Smooth muscle cell (in vitro differentiated cells): ENCODE results near the gene MDP1. TPM values are rescaled to one million over a fixed set of nuclear protein-coding genes. Genes with fewer than 3 reads are reported as not detected.

ENCODE experiments used
- DNase-seq: peaks from one replicate; lab custom pipeline; 2025; ENCODE audit not compliant: unreplicated experiment; lab: John Stamatoyannopoulos, UW
- H2AFZ ChIP-seq: fragments of 200-600 bp; sonication (generic); 2 replicates; pipeline ENCODE4 v1.6.0; 2016; ENCODE audit warnings: antibody characterized with exemption, low read depth, mild to moderate bottlenecking
- H3F3A ChIP-seq: fragments of 200-600 bp; sonication (generic); 2 replicates; pipeline ENCODE4 v1.6.0; 2017; ENCODE audit warnings: antibody characterized with exemption, low read depth
- H3K27ac ChIP-seq: fragments of 200-600 bp; sonication (generic); 2 replicates; pipeline ENCODE4 v1.5.1; 2016; ENCODE audit warnings: low read depth, mild to moderate bottlenecking
- H3K27me3 ChIP-seq: fragments of 200-600 bp; sonication (generic); 2 replicates; pipeline ENCODE4 v1.6.1; 2016; ENCODE audit warnings: low read depth, mild to moderate bottlenecking
- H3K36me3 ChIP-seq: fragments of 200-600 bp; sonication (generic); 2 replicates; pipeline ENCODE4 v1.5.1; 2016; ENCODE audit warnings: low read depth
- H3K4me1 ChIP-seq: fragments of 200-600 bp; sonication (generic); 2 replicates; pipeline ENCODE4 v1.5.1; 2016; ENCODE audit warnings: low read depth
- H3K4me2 ChIP-seq: fragments of 200-600 bp; sonication (generic); 2 replicates; pipeline ENCODE4 v1.6.0; 2016; ENCODE audit warnings: mild to moderate bottlenecking
- H3K4me3 ChIP-seq: fragments of 200-600 bp; sonication (generic); 2 replicates; pipeline ENCODE4 v1.5.1; 2016; ENCODE audit warnings: mild to moderate bottlenecking
- H3K79me2 ChIP-seq: fragments of 200-600 bp; sonication (generic); 2 replicates; pipeline ENCODE4 v1.6.0; 2016; ENCODE audit warnings: low read depth, mild to moderate bottlenecking
- H3K9ac ChIP-seq: fragments of 200-600 bp; sonication (generic); 2 replicates; pipeline ENCODE4 v1.6.0; 2016; ENCODE audit warnings: low read depth
- H3K9me3 ChIP-seq: fragments of 200-600 bp; sonication (generic); replicated peaks from 2 replicates; pipeline ENCODE4 v1.5.1; 2016; ENCODE audit warnings: low read depth
- H4K20me1 ChIP-seq: fragments of 200-600 bp; sonication (generic); 2 replicates; pipeline ENCODE4 v1.6.0; 2016; ENCODE audit warnings: low read depth
- CTCF ChIP-seq: fragments of 200-600 bp; sonication (generic); IDR thresholded peaks from 2 replicates; pipeline ENCODE4 v1.5.1; 2017; ENCODE audit warnings: borderline replicate concordance, mild to moderate bottlenecking, antibody characterized with exemption; ENCODE audit not compliant: insufficient read depth, poor library complexity, severe bottlenecking
- WGBS: methylation state at CpG from one replicate; pipeline ENCODE4 v1.1.7; 2016; ENCODE audit warnings: low lambda C conversion rate; 5-methylcytosine and 5-hydroxymethylcytosine counted together
- polyA plus RNA-seq: library from polyadenylated mRNA; unstranded; fragments of >200 nt; fragmentation: Nextera tagmentation; extraction: Ambion mirVana; gene quantifications from 2 replicates; pipeline ENCODE4 v1.2.1, GENCODE V29; 2016
- total RNA-seq: library from RNA; depleted of rRNA; stranded (reverse); fragments of >200 nt; gene quantifications from 2 replicates; pipeline ENCODE4 v1.2.3, GENCODE V29; 2014

MDP1 gene
- total and polyA plus RNA-seq, 2 experiments from 2014 or later = 31.0 to 42.3 TPM

GRCh38 chr14:24260780-24261157 lies 44.9 kb upstream of the MDP1 start:
- Histone ChIP-seq H3K4me1 (no peaks in the 10 kb centered on the region), H3K4me3 (no peak overlapping the region), H4K20me1 (no peaks in the 10 kb centered on the region), H3K4me2 (no peak overlapping the region), H2AFZ (no peak overlapping the region), H3K9me3 (no peaks in the 10 kb centered on the region), H3K79me2 (no peaks in the 10 kb centered on the region), H3F3A (no peaks in the 10 kb centered on the region), H3K27ac (no peak overlapping the region), H3K36me3 (no peaks in the 10 kb centered on the region), H3K27me3 (no peaks in the 10 kb centered on the region), H3K9ac (no peak overlapping the region)
- TF ChIP-seq CTCF = no peak
- 80% methylated on average over 4 of the region's 4 CpGs for WGBS
- no peak for DNase-seq

- Histone ChIP-seq H4K20me1 (no peaks in the 10 kb centered on the region), H3K4me1 (no peaks in the 10 kb centered on the region), H3F3A (no peaks in the 10 kb centered on the region), H3K4me3 (no peak overlapping the region), H3K9me3 (no peaks in the 10 kb centered on the region), H3K9ac (no peak overlapping the region), H3K27me3 (no peaks in the 10 kb centered on the region), H3K36me3 (no peaks in the 10 kb centered on the region), H3K4me2 (no peak overlapping the region), H3K79me2 (no peaks in the 10 kb centered on the region), H2AFZ (no peak overlapping the region), H3K27ac (no peak overlapping the region)
- no peak for DNase-seq
- WGBS = 90% methylated on average over 16 of the region's 16 CpGs
- TF ChIP-seq CTCF = no peak
Measured at GRCh38 chr14:24260026-24260779, 44.3 kb upstream of the MDP1 start.

DNA sequence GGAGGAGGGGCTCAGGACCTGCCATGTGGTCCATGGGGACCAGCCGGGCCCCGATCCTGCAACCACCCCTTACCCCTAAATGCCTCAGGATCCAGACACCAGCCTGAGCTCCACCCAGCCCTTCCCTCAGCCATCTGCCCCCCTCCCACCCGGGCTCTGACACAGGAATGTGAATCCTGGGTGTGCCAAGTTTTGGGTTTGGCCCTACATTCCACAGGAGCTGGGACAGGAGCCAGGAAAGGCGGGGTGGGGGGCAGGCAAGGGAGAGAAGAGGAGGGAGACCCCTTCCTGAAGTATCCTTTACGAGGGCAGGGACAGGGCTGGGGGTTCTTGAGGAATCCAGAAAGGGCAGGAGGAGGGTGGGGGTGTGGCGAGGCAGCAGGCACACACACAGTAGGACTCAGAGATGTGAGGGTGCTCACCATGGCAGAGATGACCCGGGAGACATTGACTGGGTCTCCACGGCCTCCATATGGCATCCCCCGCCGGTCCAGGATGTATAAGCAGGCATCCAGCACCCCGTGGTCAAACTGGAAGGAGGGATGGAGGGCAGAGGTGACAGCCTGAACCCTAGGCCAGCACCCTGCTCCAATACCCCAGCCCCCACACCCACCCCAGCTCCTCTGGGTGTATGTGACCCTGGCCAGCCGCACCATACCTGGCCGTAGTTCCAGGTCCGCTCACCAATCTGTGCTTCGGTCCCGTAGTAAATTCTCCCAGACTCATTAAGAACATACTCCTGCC lies 43.6 kb upstream of the MDP1 start:
- Histone ChIP-seq H3K4me1 (no peaks in the 10 kb centered on the region), H3F3A (no peaks in the 10 kb centered on the region), H3K9ac (no peak overlapping the region), H3K79me2 (no peaks in the 10 kb centered on the region), H3K27me3 (no peaks in the 10 kb centered on the region), H3K4me3 (no peak overlapping the region), H3K4me2 (no peak overlapping the region), H3K9me3 (no peaks in the 10 kb centered on the region), H3K36me3 (no peaks in the 10 kb centered on the region), H3K27ac (no peak overlapping the region), H4K20me1 (no peaks in the 10 kb centered on the region), H2AFZ (no peak overlapping the region)
- DNase-seq = no peak
- 85% methylated on average over 16 of the region's 16 CpGs for WGBS
- no peak for TF ChIP-seq CTCF
